ENCODE data around the gene SEPTIN1. TPM values are rescaled to one million over a fixed set of nuclear protein-coding genes. Genes with fewer than 3 reads are reported as not detected.

The SEPTIN1 gene
- total and polyA plus RNA-seq, 2 experiments from 2014 or later: 1.5 TPM; not detected in 1

- no peaks in the 10 kb centered on the region for H3K36me3 ChIP-seq (replicated peaks; ENCODE audit: insufficient read depth, low read depth)
- no peak overlapping the region for H3K4me3 ChIP-seq
- H4K20me1 ChIP-seq (ENCODE audit: insufficient read depth, poor library complexity, severe bottlenecking): no peaks in the 10 kb centered on the region
- peaks cover 8% of the 10 kb centered on the region for H3K4me1 ChIP-seq (ENCODE audit: insufficient read depth)
- no peaks in the 10 kb centered on the region for H3K9me2 ChIP-seq (replicated peaks; ENCODE audit: insufficient read depth)
- H2AFZ ChIP-seq: no peak overlapping the region
- peaks cover 9% of the 10 kb centered on the region for H3K79me2 ChIP-seq
- no peak overlapping the region for H3K4me2 ChIP-seq
- no peaks in the 10 kb centered on the region for H3K27me3 ChIP-seq
- no peaks in the 10 kb centered on the region for H3K9me3 ChIP-seq (ENCODE audit: low read depth)
- no peak for TF ChIP-seq EZH2 (IDR thresholded peaks at IDR 0.05; ENCODE audit: borderline replicate concordance)
- no peak for TF ChIP-seq EZH2phosphoT487 (IDR thresholded peaks at IDR 0.05; ENCODE audit: low read depth, severe bottlenecking, unreplicated experiment)
- no peak for TF ChIP-seq CTCF (IDR thresholded peaks at IDR 0.05; ENCODE audit: poor library complexity)
- WGBS (ENCODE audit: low lambda C conversion rate, missing lambda C conversion rate): 89% methylated on average over 4 of the region's 4 CpGs
- H3K27ac ChIP-seq: no peak overlapping the region
- DNase-seq (ENCODE audit: low spot score): no peak
Observed at GRCh38 chr16:30416047-30416603, 33.8 kb upstream of the SEPTIN1 start.

- Histone ChIP-seq H3K4me2 (no peak overlapping the region), H3K27me3 (no peaks in the 10 kb centered on the region), H3K79me2 (peaks cover 17% of the 10 kb centered on the region), H3K4me3 (no peak overlapping the region), H2AFZ (no peak overlapping the region), H3K9me2 (replicated peaks; ENCODE audit: insufficient read depth) (no peaks in the 10 kb centered on the region), H3K4me1 (ENCODE audit: insufficient read depth) (peaks cover 14% of the 10 kb centered on the region), H4K20me1 (ENCODE audit: insufficient read depth, poor library complexity, severe bottlenecking) (peaks cover 3% of the 10 kb centered on the region), H3K27ac (no peak overlapping the region), H3K9me3 (ENCODE audit: low read depth) (no peaks in the 10 kb centered on the region), H3K36me3 (replicated peaks; ENCODE audit: insufficient read depth, low read depth) (no peaks in the 10 kb centered on the region)
- DNase-seq (ENCODE audit: low spot score): no peak
- no peak for TF ChIP-seq EZH2 (IDR thresholded peaks at IDR 0.05; ENCODE audit: borderline replicate concordance)
- no peak for TF ChIP-seq CTCF (IDR thresholded peaks at IDR 0.05; ENCODE audit: poor library complexity)
- no peak for TF ChIP-seq EZH2phosphoT487 (IDR thresholded peaks at IDR 0.05; ENCODE audit: low read depth, severe bottlenecking, unreplicated experiment)
- WGBS (ENCODE audit: low lambda C conversion rate, missing lambda C conversion rate): 96% methylated on average over 5 of the region's 5 CpGs
Observed at GRCh38 chr16:30414159-30414558, 31.8 kb upstream of the SEPTIN1 start.

- H3K27ac ChIP-seq: no peak overlapping the region
- no peak overlapping the region for H3K4me2 ChIP-seq
- H3K27me3 ChIP-seq: no peaks in the 10 kb centered on the region
- no peak for DNase-seq (ENCODE audit: low spot score)
- H3K4me1 ChIP-seq (ENCODE audit: insufficient read depth): peaks cover 13% of the 10 kb centered on the region
- 92% methylated on average over 6 of the region's 6 CpGs for WGBS (ENCODE audit: low lambda C conversion rate, missing lambda C conversion rate)
- H3K9me3 ChIP-seq (ENCODE audit: low read depth): no peaks in the 10 kb centered on the region
- H2AFZ ChIP-seq: no peak overlapping the region
- no peak overlapping the region for H3K4me3 ChIP-seq
- H3K36me3 ChIP-seq (replicated peaks; ENCODE audit: insufficient read depth, low read depth): no peaks in the 10 kb centered on the region
- no peaks in the 10 kb centered on the region for H3K9me2 ChIP-seq (replicated peaks; ENCODE audit: insufficient read depth)
- no peak for TF ChIP-seq EZH2 (IDR thresholded peaks at IDR 0.05; ENCODE audit: borderline replicate concordance)
- no peak for TF ChIP-seq CTCF (IDR thresholded peaks at IDR 0.05; ENCODE audit: poor library complexity)
- no peak for TF ChIP-seq EZH2phosphoT487 (IDR thresholded peaks at IDR 0.05; ENCODE audit: low read depth, severe bottlenecking, unreplicated experiment)
- peaks cover 25% of the 10 kb centered on the region for H3K79me2 ChIP-seq
- peaks cover 3% of the 10 kb centered on the region for H4K20me1 ChIP-seq (ENCODE audit: insufficient read depth, poor library complexity, severe bottlenecking)
Observed at GRCh38 chr16:30413112-30413806, 30.9 kb upstream of the SEPTIN1 start.
